ENCODE data around the gene CNPY2.

- TF ChIP-seq, protein P1, sequence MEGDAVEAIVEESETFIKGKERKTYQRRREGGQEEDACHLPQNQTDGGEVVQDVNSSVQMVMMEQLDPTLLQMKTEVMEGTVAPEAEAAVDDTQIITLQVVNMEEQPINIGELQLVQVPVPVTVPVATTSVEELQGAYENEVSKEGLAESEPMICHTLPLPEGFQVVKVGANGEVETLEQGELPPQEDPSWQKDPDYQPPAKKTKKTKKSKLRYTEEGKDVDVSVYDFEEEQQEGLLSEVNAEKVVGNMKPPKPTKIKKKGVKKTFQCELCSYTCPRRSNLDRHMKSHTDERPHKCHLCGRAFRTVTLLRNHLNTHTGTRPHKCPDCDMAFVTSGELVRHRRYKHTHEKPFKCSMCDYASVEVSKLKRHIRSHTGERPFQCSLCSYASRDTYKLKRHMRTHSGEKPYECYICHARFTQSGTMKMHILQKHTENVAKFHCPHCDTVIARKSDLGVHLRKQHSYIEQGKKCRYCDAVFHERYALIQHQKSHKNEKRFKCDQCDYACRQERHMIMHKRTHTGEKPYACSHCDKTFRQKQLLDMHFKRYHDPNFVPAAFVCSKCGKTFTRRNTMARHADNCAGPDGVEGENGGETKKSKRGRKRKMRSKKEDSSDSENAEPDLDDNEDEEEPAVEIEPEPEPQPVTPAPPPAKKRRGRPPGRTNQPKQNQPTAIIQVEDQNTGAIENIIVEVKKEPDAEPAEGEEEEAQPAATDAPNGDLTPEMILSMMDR (IDR thresholded peaks at IDR 0.05) = no peak
- TF ChIP-seq POLR2A (IDR thresholded peaks at IDR 0.05) = no peak
Observed at GRCh38 chr12:56339158-56339422, 23.3 kb upstream of the CNPY2 start.
